ELF-1 (cell line): Measurements from ENCODE around the gene NGEF.

ENCODE experiments used
- DNase-seq: peaks from one replicate; pipeline ENCODE4 v3.0.0-alpha.2; 2016; ENCODE audit warnings: low read depth, low spot score

Gene NGEF

DNA sequence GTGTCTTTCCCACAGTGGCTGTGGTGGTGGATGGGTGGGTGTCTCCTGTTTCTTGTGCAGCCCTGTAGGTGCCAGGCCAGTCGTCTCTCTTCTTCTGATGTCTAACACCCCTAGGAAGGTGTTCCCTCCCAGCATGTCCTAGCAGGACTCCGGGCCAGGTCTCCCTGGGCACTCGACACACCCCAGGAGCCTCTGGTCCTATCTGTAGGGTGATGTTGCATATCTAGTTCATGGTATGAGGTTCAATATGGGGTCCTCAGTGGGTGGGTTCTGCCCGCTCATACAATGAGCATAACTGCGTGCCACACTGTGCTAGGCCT, 14.4 kb downstream of the NGEF start:
- no peak for DNase-seq

DNA sequence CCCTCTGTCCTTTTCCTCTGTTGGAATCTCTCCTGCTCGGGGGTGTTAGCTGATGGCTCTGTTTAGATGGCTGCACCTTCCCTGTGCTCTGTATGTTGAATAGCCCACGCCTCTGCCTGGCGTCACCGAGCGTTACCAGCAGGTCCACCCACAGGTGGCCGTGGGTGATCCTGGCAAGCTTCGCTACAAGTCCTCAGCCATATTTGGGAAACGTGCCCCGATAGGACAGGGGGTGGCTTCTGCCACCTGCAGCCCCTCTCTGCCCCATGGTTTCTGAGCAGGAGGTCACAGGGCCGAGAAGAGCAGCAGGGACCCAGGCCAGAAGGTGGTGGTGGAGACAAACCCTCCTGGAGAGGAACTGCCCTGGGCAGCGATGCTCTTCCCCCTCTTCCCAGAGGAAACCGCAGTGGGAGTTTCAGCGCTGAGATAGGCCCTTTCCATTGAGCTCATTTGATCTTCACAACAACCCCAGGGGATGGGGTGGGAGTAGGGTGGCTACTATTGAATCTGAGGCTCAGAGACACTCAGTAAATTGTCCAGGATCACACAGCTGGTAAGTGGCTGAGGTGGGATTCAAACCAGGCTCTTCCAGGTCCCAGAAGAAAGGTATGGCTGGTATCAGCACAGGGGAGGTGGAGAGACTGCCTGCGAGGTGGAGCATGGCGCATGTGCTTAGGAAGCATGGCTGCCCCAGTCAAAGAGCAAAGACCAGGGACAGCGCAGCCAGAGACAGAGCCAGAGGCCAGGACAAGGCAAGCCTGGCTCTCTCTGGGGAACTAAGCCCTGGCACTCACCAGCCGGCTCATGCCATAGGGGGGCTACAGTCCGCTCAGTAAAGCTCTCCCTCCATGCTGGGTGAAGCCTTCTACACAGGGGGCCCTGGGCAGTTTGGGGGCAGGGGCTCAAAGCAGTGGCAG, 15.0 kb downstream of the NGEF start:
- DNase-seq: no peak

DNA sequence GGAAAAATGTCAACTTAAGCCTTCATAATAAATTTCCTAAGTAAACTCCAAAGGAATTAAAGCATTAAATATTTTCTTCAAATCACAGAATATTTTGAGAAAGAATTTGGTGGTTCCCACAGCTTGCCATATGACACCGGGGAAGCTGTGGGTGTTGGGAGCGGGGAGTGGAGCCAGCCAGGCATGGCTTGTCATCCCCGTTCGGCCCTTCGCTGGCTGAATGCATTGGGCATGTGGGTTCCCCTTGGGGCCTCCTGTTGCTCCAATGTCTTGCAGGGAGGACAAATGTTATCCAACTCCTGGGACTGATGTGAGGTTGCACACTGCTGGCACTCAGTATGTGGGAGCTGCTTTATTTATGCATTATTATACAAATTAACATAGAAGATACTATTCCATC, 18.6 kb downstream of the NGEF start:
- no peak for DNase-seq

DNA sequence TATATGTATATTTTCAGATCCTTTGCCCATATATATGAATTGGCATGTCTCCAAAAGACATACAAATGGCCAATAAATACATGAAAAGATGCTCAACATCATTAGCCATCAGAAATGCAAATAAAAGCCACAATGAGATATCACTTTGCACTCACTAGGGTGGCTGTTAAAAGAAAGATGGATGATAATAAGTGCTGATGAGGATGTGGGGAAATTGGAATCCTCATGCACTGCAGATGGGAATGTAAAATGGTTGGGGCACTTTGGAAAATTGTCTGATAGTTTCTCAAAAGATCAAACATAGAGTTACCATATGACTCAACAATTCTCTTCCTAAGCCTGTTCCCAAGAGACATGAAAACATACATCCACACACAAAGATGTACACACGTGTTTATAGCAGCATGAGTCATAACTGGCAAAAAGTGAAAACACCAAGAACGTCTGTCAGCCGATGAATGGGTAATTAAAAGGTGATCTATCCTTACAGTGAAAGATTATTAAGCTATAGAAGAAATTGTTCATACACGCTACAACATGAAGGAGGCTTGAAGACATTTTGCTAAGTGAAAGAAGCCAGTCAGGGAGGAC, 19.7 kb downstream of the NGEF start:
- DNase-seq: no peak

DNA sequence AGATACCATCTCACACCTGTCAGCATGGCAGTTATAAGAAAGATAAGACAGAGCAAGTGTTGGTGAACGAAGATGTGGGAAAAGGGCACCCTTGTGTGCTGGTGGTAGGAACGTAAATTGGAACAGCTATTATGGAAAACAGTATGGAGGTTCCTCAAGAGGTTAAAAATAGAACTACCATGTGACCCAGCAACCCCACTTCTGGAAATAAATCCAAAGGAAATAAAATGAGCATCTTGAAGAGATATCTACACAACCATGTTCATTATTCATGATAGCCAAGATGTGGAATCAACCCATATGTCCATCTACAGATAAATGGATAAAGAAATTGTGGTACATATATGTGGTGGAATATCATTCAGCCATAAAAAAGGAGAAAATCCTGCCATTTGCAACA, 26.9 kb downstream of the NGEF start:
- DNase-seq: no peak

- no peak for DNase-seq
Measured at GRCh38 chr2:232984451-232985207, 28.4 kb downstream of the NGEF start.

DNA sequence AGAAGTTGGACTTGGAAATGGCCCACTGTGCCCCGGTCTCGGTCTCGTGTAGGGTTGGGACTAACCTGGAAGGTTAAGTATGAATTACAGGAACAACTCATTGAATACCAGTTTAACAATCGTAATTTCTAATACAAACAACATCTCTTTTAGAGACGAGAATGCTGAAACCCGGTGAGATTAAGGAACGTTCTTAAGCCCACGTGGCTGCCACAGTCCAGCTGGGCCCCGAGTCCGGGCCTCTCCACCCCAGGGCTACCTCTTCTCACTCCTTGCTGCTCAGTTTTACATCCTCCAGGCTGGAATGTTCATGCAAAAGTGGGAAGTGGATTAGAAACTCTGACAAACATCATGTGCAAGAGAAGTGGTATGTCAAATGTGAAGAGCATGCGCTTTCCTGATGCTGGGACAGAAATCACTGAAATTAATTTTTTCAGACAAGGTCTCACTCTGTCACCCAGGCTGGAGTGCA, 29.4 kb downstream of the NGEF start:
- no peak for DNase-seq

- peak; percentile 37 for DNase-seq
Measured at GRCh38 chr2:232982926-232983668, 30.0 kb downstream of the NGEF start.

DNA sequence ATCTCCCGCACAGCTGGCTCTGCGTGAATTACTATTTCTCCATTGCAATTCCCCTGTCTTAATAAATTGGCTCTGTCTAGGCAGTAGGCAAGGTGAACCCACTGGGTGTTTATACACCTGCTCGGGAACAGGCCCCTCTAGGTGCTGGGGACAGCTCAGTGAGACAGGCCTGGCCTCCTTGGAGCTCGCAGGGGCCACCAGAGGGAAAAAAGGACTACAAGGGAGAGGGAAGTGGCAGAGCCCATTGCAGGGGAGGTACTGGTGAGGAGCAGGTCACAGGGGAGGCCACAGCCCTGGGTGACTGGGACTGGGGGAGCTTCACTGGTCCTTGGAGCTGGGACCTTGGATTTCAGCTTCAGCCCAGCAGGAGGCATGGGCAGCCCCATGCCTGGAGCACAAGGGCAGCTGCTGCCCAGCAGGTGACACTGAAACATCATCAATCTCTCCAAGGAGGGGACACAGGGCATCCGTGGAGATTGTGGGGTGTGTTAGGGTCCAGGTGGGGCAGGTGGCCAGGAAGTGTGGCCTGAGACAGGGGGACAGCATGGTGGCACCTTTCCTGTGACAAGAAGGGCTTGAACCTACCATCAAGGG, 31.2 kb downstream of the NGEF start:
- DNase-seq: no peak

DNA sequence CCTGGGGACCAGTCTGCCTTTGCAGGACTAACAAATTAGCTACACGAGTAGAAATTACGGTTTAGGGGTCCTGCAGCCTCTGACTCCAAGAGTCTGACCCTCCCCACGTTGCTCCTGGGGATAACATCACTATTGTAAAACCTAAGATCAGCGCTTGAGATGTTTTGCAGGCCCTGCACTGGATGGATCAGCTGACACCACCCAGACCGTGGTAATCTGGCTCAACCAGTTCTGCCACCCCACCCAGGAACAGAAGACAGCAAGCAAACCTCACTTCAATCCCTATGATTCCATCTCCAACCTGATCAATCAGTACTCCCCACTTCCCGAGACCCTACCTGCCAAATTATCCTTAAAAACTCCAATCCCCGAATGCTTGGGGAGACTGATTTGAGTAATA, 31.7 kb downstream of the NGEF start:
- peak; percentile 73 for DNase-seq

- DNase-seq: no peak
Measured at GRCh38 chr2:232980683-232981082, 32.4 kb downstream of the NGEF start.

DNA sequence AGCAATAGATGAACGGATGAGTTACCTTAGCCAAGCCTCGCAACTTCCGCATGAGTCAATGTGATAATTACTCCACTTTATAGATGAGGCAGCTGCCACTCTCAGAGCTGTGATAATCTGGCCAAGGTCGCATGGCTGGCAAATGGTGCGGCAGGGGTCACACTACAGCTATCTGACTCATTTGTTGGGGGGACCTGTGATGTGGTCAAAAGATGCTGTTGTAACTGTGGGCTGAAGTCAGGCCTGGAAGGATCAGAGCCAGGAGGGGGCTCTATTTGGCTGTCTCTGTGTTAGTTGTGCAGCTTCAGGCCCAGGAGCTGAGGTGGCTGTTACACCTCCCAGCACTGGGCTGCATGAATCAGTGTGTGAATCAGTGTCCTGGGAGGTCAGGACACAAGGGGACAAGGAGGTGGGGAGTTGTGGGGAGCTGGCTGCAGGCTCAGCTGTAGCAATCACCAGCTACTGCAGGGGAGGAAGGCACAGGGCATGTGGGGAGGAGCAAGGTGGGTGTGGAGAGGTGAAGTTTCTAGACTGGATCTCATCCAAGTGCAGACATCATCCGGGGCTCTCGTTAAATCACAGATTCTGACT, 33.1 kb downstream of the NGEF start:
- DNase-seq: no peak

- no peak for DNase-seq
Measured at GRCh38 chr2:232977438-232977971, 35.6 kb downstream of the NGEF start.

DNA sequence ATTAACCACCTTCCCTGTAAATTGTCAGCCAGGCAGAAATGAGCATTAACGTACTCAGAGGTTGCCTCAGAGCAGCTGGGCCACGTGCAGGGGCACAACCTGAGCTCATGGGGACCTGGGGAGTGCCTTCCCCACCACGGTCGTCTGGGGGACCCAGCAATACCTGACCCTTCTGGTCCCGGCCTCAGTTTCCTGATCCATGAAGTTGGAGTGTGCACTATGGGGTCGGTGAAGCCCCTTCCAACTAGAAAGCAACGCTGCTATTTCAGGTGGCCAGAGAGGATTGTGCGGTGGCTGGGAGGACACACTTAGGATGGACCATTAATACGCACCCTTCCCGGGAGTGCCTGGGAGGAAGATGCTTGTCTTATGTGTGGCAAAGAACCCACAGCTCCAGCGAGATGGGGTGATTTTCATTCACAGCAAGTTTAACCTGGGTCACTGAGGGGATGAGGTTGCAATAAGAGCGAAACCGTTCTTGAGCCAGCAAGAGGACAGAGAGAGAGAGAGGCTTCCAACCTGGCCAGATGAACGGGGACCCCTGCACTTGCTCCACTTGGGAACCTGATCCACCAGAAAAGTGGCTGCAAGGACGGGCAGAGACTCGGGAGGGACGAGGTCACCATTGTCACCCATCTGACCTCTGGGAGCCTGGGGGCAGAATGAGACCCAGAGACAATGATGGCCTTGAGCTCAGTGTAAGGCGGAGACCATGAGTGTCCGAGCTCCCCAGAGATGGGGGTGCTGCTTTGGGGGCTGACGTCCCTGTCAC, 36.2 kb downstream of the NGEF start:
- DNase-seq: no peak

DNA sequence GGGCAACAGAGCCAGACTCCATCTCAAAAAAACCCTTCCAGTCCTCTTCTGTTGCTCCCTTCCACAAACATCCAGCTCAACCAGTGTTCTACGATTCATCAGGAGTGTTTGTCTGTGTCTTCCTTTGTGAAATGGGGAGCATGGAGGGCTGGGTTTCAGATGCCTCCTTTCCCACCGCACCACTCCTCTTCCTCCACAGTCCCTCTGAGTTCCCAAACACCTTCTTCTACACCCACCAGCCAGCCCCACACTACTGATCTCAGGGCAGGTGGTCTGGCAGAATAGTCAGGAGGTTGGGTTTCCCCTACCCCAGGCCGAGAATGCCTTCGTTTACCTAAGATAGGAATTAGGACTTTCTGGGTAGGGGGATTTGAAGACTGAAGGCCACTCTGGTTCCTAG, 36.9 kb downstream of the NGEF start:
- DNase-seq: no peak

DNA sequence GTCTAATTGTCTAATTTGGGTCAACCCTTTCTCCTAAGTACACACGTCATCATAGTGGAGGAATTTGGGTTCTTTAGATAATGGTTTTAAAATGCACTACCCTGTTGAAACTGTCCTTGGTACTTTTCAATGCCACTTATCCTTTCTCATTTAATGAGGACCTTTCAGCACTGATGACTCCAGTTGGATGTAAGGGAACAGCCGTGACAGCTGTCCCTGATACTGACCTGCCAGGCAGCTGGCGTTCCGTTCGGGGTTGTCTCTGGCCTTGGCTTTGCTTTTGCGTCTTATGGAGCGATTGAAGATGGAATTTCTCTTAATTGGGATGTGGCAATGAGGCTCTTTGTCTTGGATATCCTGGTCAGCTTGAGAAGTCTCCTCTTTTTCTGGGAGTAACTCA, 38.7 kb downstream of the NGEF start:
- no peak for DNase-seq

GRCh38 chr2:232973796-232974195, 39.3 kb downstream of the NGEF start:
- DNase-seq: no peak

DNA sequence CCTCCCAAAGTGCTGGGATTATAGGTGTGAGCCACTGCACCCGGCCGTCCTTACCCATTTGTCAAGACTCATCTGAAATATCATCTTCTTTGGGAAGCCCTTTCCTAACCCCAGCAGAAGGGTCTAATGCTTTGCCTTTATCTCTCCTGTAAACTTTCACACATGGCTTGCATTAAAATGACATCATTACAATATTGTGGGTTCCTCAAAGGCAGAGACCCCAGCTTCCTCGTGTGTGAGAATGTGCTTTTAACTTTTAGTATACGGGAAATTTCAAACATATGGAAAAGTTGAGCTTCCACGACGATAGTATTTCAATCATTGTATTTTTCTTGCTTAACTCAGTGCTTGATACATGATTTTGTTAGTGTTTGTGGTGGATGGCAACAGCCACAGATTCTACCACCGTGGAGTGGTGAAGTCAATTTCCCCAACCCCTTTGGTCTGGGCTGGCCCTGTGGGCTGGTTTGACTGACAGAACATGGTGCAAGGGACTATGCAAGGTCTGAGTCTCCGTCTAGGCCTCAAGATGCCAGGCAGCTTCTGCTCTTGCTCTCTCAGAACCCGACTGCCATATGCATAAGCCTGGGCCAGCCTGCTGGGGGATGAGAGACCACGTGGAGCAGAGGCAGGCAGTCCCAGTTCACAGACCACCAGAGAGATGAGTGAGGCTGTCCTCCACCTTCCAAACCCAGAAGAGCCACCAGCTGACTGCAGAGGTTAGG, 39.9 kb downstream of the NGEF start:
- no peak for DNase-seq

DNA sequence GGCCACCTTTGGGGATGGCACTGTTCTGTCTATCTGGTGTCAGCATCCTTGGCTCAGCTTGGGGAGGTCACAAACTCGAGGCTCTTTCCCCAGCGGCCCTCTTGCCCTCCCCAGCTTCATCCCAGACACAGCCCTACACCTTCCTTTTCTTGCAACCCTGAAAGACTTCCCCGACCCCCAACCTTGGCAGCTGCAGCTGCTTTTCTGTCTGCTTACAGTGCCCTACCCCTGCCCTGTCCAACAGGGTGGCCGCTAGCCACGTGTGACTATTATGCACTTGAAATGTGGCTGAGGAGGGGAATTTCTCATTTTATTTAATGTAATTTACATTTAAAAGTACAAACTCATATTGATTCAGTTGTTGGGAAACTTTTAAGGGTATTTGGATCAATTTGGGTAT, 41.3 kb downstream of the NGEF start:
- DNase-seq: no peak
